Neutrophil (primary cell): ENCODE data around the gene DUSP14.
"Not testable (repeated sequence)": the region's sequence is repeated elsewhere in the genome, so short reads cannot be mapped to it uniquely, and the experiment has no call there.

Experiments
- H3K27ac ChIP-seq: fragments of 200-600 bp; sonication (generic); 2 replicates; pipeline ENCODE4 v1.5.1; 2016; ENCODE audit warnings: mild to moderate bottlenecking, moderate library complexity
- H3K27me3 ChIP-seq: fragments of 200-600 bp; sonication (generic); 2 replicates; pipeline ENCODE4 v1.6.0; 2016; ENCODE audit warnings: mild to moderate bottlenecking
- H3K36me3 ChIP-seq: fragments of 200-600 bp; sonication (generic); 2 replicates; pipeline ENCODE4 v1.5.1; 2017
- H3K4me1 ChIP-seq, 2 experiments: fragments of 200-600 bp in 1 of 2; sonication (generic) in 1 of 2; 1 replicate in 1 of 2; 2 replicates in 1 of 2; pipeline versions ENCODE4 v1.5.1 to v1.6.1; 2013 to 2016; ENCODE audit warnings: low read depth in 1 of 2, low read length in 1 of 2, mild to moderate bottlenecking in 1 of 2, moderate library complexity in 1 of 2; ENCODE audit not compliant: control insufficient read depth in 1 of 2, insufficient read depth in 1 of 2
- H3K4me3 ChIP-seq, 2 experiments: fragments of 200-600 bp in 1 of 2; sonication (generic) in 1 of 2; 1 replicate in 1 of 2; 2 replicates in 1 of 2; pipeline ENCODE4 v1.5.1; 2013 to 2016; ENCODE audit warnings: low read depth in 1 of 2, low read length in 1 of 2, mild to moderate bottlenecking in 1 of 2, moderate library complexity in 1 of 2
- H3K9me3 ChIP-seq: fragments of 200-600 bp; sonication (generic); 2 replicates; pipeline ENCODE4 v1.5.1; 2016
- CTCF ChIP-seq: fragments of 200-600 bp; sonication (generic); IDR thresholded peaks from 2 replicates; pipeline ENCODE4 v1.5.1; 2016; ENCODE audit warnings: antibody characterized with exemption

Gene DUSP14

GRCh38 chr17:37450112-37450511, 39.6 kb upstream of the DUSP14 start:
- no peak overlapping the region for H3K4me3 ChIP-seq
- H3K36me3 ChIP-seq = peaks cover 40% of the 10 kb centered on the region
- no peaks in the 10 kb centered on the region for H3K9me3 ChIP-seq
- no peak overlapping the region for H3K27ac ChIP-seq
- no peaks in the 10 kb centered on the region for H3K4me1 ChIP-seq
- H3K27me3 ChIP-seq = no peaks in the 10 kb centered on the region
- TF ChIP-seq CTCF = no peak

GRCh38 chr17:37457801-37458200, 31.9 kb upstream of the DUSP14 start:
- peaks cover 26% of the 10 kb centered on the region for H3K36me3 ChIP-seq
- not testable (repeated sequence) for H3K27me3 ChIP-seq, H3K27ac ChIP-seq, H3K4me1 ChIP-seq, H3K9me3 ChIP-seq, H3K4me3 ChIP-seq

- Histone ChIP-seq H3K36me3 (peaks cover 32% of the 10 kb centered on the region), H3K27me3 (no peaks in the 10 kb centered on the region), H3K4me1 (no peaks in the 10 kb centered on the region), H3K4me3 (no peak overlapping the region), H3K27ac (no peak overlapping the region), H3K9me3 (no peaks in the 10 kb centered on the region)
- TF ChIP-seq CTCF = no peak
Observed at GRCh38 chr17:37458805-37459204, 30.9 kb upstream of the DUSP14 start.

- H3K27ac ChIP-seq = no peak overlapping the region
- TF ChIP-seq CTCF = no peak
- no peaks in the 10 kb centered on the region for H3K4me1 ChIP-seq
- no peaks in the 10 kb centered on the region for H3K27me3 ChIP-seq
- no peak overlapping the region for H3K4me3 ChIP-seq
- H3K36me3 ChIP-seq = peaks cover 53% of the 10 kb centered on the region
- H3K9me3 ChIP-seq = no peaks in the 10 kb centered on the region
Observed at GRCh38 chr17:37461668-37462067, 28.0 kb upstream of the DUSP14 start.

- TF ChIP-seq CTCF = no peak
- Histone ChIP-seq H3K9me3 (no peaks in the 10 kb centered on the region), H3K4me1 (no peaks in the 10 kb centered on the region), H3K36me3 (peaks cover 59% of the 10 kb centered on the region), H3K4me3 (no peak overlapping the region), H3K27me3 (no peaks in the 10 kb centered on the region), H3K27ac (no peak overlapping the region)
Observed at GRCh38 chr17:37462492-37462891, 27.2 kb upstream of the DUSP14 start.

GRCh38 chr17:37463039-37463438, 26.7 kb upstream of the DUSP14 start:
- H3K4me3 ChIP-seq = no peak overlapping the region
- H3K27ac ChIP-seq = no peak overlapping the region
- TF ChIP-seq CTCF = no peak
- no peaks in the 10 kb centered on the region for H3K4me1 ChIP-seq
- no peaks in the 10 kb centered on the region for H3K27me3 ChIP-seq
- peaks cover 64% of the 10 kb centered on the region for H3K36me3 ChIP-seq
- no peaks in the 10 kb centered on the region for H3K9me3 ChIP-seq
